ENCODE data around the gene EEFSEC. TPM values are rescaled to one million over a fixed set of nuclear protein-coding genes. Genes with fewer than 3 reads are reported as not detected.

EEFSEC gene
- total RNA-seq, 1 donor from 2014 or later: 15.3 TPM

DNA sequence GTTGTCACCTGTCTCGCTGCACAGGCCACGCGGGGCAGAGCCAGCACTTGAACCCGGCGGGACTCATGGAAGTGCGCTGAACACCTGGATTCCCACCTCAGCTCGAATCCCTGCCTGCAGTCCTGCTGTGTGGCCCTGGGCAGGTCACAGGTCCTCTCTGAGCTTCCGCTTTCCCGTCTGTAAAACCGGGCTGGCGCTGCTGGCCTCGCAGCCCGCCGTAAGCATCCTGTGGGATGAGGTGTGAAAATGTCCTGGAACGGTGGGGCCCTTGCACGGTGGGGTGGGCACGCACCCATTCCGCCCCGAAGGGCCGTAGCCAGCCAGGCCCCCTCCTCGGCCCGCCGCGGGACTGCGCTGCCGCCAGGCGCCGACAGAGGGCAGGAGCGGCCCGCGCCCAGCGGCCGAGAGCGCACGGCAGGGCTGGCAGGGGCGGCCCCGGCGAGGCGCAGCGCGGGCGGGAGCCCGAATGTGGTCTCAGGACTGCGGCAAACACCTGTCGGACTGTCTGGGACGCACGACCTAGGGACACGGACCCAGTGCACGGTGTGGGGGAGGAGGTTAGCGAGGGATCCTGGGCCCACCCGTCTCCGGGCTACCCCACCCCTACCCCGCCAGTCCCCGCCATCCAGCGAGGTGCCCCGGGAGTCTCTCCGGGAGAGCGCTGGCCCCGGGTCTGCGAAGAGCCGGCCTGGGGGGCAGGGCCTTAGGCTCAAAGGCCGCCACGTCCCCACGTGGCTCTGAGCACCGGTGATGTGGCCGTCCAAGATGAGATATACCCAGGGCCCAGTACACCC lies 273.0 kb downstream of the EEFSEC start:
- intact Hi-C loops (cut with DNase I): loop anchor here (10.0 kb wide), 1 partner anchor 178 kb away; no protein-coding TSS in a partner anchor
- Histone ChIP-seq H3K36me3 (no peaks in the 10 kb centered on the region), H3K27me3 (peaks cover 30% of the 10 kb centered on the region), H3K9me3 (no peaks in the 10 kb centered on the region), H3K4me3 (peak overlapping the region; percentile 29), H3K27ac (no peak overlapping the region), H3K4me1 (no peaks in the 10 kb centered on the region)
- ATAC-seq: peak; percentile 92
- TF ChIP-seq, protein P1, sequence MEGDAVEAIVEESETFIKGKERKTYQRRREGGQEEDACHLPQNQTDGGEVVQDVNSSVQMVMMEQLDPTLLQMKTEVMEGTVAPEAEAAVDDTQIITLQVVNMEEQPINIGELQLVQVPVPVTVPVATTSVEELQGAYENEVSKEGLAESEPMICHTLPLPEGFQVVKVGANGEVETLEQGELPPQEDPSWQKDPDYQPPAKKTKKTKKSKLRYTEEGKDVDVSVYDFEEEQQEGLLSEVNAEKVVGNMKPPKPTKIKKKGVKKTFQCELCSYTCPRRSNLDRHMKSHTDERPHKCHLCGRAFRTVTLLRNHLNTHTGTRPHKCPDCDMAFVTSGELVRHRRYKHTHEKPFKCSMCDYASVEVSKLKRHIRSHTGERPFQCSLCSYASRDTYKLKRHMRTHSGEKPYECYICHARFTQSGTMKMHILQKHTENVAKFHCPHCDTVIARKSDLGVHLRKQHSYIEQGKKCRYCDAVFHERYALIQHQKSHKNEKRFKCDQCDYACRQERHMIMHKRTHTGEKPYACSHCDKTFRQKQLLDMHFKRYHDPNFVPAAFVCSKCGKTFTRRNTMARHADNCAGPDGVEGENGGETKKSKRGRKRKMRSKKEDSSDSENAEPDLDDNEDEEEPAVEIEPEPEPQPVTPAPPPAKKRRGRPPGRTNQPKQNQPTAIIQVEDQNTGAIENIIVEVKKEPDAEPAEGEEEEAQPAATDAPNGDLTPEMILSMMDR (IDR thresholded peaks at IDR 0.05): peak; percentile 73
- DNase-seq: peak; percentile 78

DNA sequence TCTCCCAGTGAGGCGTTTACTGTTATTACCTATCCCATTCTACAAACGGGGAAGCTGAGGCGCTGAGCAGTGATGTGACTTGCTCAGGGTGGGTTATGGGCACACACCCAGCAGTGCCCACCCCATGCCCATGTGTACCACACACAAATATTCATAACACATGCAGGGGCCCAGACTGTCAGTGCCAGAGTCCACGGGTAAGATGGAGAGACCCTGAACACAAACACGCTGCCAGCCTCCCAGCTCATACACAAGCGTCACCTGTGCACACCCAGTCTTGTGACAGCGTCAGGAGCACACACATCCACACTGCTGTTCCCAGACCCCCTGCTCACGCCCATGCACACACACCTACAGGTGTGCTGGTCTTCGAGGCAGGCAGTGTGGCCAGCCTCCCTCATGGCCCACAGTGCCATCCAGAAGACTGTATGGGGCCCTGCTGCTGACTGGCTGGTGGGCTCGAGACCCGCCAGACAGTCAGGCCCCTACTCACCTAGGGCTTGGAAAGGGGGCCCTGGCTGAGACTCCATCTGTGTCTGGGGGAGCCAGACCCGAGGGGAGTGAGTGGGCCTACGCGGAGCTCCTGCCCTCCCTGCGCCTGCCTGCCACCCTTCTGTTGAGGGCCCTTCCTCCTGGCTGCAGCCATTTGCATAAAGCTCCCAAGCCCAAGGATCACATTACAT lies 274.0 kb downstream of the EEFSEC start:
- peaks cover 36% of the 10 kb centered on the region for H3K27me3 ChIP-seq
- ATAC-seq: no peak
- no peak for DNase-seq

DNA sequence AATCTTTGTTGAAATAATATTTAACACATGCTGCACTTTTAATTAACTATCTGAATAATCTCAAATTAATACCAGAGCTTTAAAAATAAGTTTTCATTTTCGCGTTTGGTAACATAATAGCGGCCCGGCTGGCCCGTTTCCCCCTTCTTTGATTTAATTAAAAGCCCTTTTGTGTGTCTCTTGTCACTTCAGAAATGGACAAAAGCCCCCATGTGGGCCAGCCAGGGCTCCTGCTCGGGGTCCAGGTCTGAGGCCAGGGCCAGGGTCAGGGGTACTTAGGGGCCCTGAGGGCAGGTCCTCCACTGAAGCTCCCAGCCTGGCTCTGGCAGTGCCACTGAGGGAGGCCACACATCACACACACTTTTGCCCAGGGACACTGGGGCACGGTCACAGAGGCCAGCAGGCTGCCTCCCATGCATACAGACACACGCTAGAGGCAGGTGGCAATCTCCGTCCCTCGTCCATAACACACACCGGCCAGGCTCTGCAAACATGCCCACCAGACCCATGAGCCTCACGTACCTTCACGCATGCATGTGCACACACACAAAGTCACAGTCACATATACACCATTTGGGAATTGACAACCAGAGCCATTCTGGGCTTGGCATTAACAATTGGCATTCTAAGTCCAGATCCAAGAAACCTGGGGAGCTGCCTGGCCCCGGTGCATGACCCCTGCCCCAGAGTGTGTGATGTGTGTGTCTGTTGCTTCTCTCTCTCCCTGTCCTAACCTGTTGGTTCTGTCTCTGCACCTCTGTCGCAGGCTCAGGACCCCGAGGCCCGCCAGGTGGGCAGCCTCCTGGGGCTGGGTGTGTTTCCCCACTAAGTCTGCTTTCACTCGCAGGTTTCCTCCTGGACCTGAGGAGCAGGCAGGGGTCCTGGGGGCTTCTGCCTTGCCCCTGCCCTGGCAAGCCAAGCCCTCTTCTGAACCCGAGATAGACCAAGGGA lies 274.9 kb downstream of the EEFSEC start:
- intact Hi-C loops (cut with DNase I): loop anchor here (10.0 kb wide), 1 partner anchor 177 kb away; no protein-coding TSS in a partner anchor
- H3K4me1 ChIP-seq: peaks cover 8% of the 10 kb centered on the region
- no peak overlapping the region for H3K4me3 ChIP-seq
- H3K27me3 ChIP-seq: peaks cover 45% of the 10 kb centered on the region
- H3K36me3 ChIP-seq: no peaks in the 10 kb centered on the region
- H3K9me3 ChIP-seq: no peaks in the 10 kb centered on the region
- ATAC-seq (no peak), DNase-seq (no peak)
- TF ChIP-seq, protein P1 (IDR thresholded peaks at IDR 0.05): no peak
- no peak overlapping the region for H3K27ac ChIP-seq

More for the DNA sequence above, 274.0 kb downstream of the EEFSEC start:
- Histone ChIP-seq H3K27ac (no peak overlapping the region), H3K4me3 (no peak overlapping the region), H3K9me3 (no peaks in the 10 kb centered on the region), H3K36me3 (no peaks in the 10 kb centered on the region), H3K4me1 (no peaks in the 10 kb centered on the region)
- intact Hi-C loops (cut with DNase I): loop anchor here (10.0 kb wide), 1 partner anchor 177 kb away; no protein-coding TSS in a partner anchor
- TF ChIP-seq, protein P1 (IDR thresholded peaks at IDR 0.05): no peak

DNA sequence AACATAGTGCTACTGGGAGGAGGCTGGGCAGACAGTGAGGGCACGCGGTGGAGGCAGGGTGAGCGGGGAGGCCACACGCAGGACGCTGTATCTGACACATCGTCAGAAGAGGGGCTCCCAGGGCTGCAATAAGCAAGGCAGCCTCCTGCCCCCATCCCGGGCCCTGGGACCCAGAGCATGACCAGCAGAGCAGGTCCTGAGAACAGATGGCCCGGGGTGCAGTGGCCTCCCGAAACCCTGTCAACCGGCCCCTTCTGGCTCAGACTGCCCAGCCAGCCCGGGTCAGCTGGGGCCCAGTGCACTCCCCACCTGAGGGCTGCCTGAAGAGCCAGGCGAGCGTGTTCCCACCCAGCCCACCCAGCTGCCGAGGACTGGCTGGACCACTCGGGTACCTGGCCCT lies 276.0 kb downstream of the EEFSEC start:
- H3K9me3 ChIP-seq: no peaks in the 10 kb centered on the region
- no peaks in the 10 kb centered on the region for H3K36me3 ChIP-seq
- ATAC-seq (no peak), DNase-seq (no peak)
- no peak overlapping the region for H3K27ac ChIP-seq
- no peak overlapping the region for H3K4me3 ChIP-seq
- TF ChIP-seq, protein P1 (IDR thresholded peaks at IDR 0.05): no peak
- peaks cover 50% of the 10 kb centered on the region for H3K27me3 ChIP-seq
- intact Hi-C loops (cut with DNase I): loop anchor here (10.0 kb wide), 1 partner anchor 176 kb away; no protein-coding TSS in a partner anchor
- peaks cover 8% of the 10 kb centered on the region for H3K4me1 ChIP-seq

DNA sequence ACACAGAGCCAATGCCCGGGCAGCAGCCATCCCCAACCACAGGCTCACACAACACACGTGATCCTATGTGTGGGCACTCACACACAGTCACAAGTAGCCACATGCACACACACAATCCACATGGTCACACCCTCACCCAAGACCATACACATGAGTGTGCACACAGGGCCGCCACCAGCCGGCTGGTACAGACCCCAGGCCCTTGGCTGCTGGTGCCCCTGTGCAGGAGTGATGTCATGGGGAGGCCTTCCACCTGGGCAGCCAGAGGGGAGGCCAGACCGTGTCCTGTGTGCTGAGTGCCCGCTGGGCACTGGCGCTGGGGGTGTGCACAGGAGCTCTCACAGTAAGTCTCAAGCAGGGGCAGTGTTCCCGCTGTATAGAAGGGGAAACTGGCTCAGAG lies 276.5 kb downstream of the EEFSEC start:
- DNase-seq: no peak
- Histone ChIP-seq H3K4me1 (peaks cover 8% of the 10 kb centered on the region), H3K4me3 (no peak overlapping the region), H3K36me3 (no peaks in the 10 kb centered on the region), H3K9me3 (no peaks in the 10 kb centered on the region), H3K27ac (no peak overlapping the region), H3K27me3 (peaks cover 50% of the 10 kb centered on the region)
- intact Hi-C loops (cut with DNase I): loop anchor here (10.0 kb wide), 1 partner anchor 175 kb away; no protein-coding TSS in a partner anchor
- TF ChIP-seq, protein P1 (IDR thresholded peaks at IDR 0.05): no peak
- no peak for ATAC-seq

All from upper lobe of right lung (tissue), 1 donor.